GM18858 (cell line): ENCODE data around the gene CCDC194.
A peak's percentile ranks its signal among the peaks of the same experiment; 100 is the strongest.
"Not testable (repeated sequence)": the region's sequence is repeated elsewhere in the genome, so short reads cannot be mapped to it uniquely, and the experiment has no call there.

ENCODE experiments used
- ATAC-seq: cut with Tn5 transposase; IDR thresholded peaks from one replicate; pipeline ENCODE4 v1.9.1; 2021; ENCODE audit not compliant: unreplicated experiment

Gene CCDC194

GRCh38 chr19:17376935-17377600, 16.9 kb downstream of the CCDC194 start, which contains the start of gene PLVAP:
TSS of gene PLVAP (minus strand) at chr19:17377342. CDS start at chr19:17377288, 54 bp downstream.
- ATAC-seq, result no peak

GRCh38 chr19:17370026-17370587, 23.9 kb downstream of the CCDC194 start:
- ATAC-seq, result peak; percentile 94

GRCh38 chr19:17365361-17365760, 28.6 kb downstream of the CCDC194 start:
- ATAC-seq, result no peak

- not testable (repeated sequence) for ATAC-seq
Measured at GRCh38 chr19:17363852-17364605, 30.0 kb downstream of the CCDC194 start.

GRCh38 chr19:17359905-17360800, 33.8 kb downstream of the CCDC194 start:
- ATAC-seq, result no peak

- no peak for ATAC-seq
Measured at GRCh38 chr19:17358395-17358794, 35.6 kb downstream of the CCDC194 start.

- no peak for ATAC-seq
Measured at GRCh38 chr19:17357724-17358123, 36.3 kb downstream of the CCDC194 start.

GRCh38 chr19:17357078-17357666, 36.8 kb downstream of the CCDC194 start:
- no peak for ATAC-seq

- ATAC-seq, result no peak
Measured at GRCh38 chr19:17353386-17353785, 40.6 kb downstream of the CCDC194 start.

- no peak for ATAC-seq
Measured at GRCh38 chr19:17352608-17353280, 41.3 kb downstream of the CCDC194 start.

- ATAC-seq, result no peak
Measured at GRCh38 chr19:17351815-17352435, 42.1 kb downstream of the CCDC194 start.

- no peak for ATAC-seq
Measured at GRCh38 chr19:17348700-17349099, 45.3 kb downstream of the CCDC194 start.

- no peak for ATAC-seq
Measured at GRCh38 chr19:17347877-17348276, 46.1 kb downstream of the CCDC194 start.

GRCh38 chr19:17347361-17347760, 46.6 kb downstream of the CCDC194 start:
- ATAC-seq, result no peak

- no peak for ATAC-seq
Measured at GRCh38 chr19:17346109-17346671, 47.8 kb downstream of the CCDC194 start.

- no peak for ATAC-seq
Measured at GRCh38 chr19:17341845-17342244, 52.2 kb downstream of the CCDC194 start.

- ATAC-seq, result no peak
Measured at GRCh38 chr19:17341386-17341785, 52.6 kb downstream of the CCDC194 start.

GRCh38 chr19:17340871-17341357, 53.1 kb downstream of the CCDC194 start:
- no peak for ATAC-seq
